ENCODE results near the gene KCNH6.
A peak's percentile ranks its signal among the peaks of the same experiment; 100 is the strongest.

Gene KCNH6

DNA sequence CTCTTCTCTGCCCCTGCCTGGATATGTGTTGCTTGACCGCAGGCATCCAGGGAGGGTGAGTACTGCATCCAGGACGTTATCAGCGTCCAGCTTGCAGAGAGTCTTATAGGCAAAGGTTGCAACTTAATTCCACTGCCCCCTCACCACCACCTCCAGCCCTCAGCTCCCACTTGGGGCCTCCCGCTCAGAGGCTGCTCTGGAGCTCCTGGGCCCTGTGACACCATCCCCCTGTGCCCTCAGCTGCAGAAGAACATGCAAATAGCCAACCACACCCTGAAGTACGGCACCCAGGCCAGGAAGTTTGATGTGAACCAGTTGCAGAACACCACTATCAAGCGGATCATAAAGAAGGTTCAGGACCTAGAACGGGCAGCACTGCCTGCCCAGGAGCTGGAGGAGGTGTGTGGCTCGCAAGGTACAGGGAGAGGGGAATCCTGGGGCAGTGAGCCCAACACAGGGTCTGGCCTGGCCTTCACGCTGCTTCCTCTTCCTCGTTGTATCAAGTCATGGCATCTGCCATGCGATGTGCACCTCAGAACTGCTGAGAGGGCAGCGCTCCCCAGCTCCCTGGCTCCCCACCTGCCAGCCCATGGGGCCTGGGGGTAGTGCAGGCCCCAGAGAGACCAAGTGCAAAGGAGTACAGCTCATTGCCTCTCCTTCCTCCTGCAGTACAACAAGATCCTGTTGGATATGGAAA lies 36.7 kb upstream of the KCNH6 start:
- DNase-seq (ENCODE audit: low read depth) = no peak

- no peak for DNase-seq (ENCODE audit: low read depth)
These were observed 36.2 kb upstream of the KCNH6 start for GRCh38 chr17:63487014-63487339.

GRCh38 chr17:63488851-63489250 lies 34.3 kb upstream of the KCNH6 start:
- DNase-seq (ENCODE audit: low read depth) = no peak

- DNase-seq (ENCODE audit: low read depth) = no peak
These were observed 33.9 kb upstream of the KCNH6 start for GRCh38 chr17:63489291-63489690.

DNA sequence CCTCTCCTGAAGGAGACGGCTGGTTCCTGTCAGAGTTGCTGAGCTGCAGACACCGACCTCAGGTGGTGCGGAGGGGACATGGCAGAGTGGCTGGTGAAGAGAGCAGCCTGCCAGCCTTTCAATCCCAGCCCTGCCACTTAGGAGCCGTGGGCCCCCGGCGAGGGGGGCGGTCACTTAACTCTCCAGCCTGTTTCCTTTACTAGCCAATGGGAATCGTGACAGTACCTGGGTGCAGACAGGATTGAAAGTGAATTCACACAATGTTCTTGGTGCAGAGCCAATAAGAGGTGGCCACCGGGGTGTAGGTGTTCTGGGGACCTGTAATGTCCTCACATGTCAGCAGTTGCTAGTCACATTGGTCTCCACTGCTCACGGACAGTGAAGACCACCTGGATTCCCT lies 32.8 kb upstream of the KCNH6 start:
- DNase-seq (ENCODE audit: low read depth) = no peak

DNA sequence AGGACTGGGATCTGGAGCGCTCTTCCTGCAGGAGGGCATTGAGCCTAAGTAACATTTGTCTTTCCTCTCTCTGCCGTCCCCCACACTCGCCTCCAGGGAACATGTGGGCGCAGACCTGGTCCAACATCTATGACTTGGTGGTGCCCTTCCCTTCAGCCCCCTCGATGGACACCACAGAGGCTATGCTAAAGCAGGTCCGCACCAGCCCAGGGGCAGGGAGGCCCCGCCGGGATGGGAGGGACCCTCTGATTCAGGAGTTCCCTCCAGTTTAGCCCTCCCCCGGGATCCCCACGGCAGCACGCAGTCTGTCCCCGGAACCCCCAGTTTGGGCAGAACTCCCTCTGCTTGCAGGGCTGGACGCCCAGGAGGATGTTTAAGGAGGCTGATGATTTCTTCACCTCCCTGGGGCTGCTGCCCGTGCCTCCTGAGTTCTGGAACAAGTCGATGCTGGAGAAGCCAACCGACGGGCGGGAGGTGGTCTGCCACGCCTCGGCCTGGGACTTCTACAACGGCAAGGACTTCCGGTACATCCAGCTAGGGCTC lies 32.2 kb upstream of the KCNH6 start:
- DNase-seq (ENCODE audit: low read depth) = no peak

- DNase-seq (ENCODE audit: low read depth) = no peak
These were observed 31.7 kb upstream of the KCNH6 start for GRCh38 chr17:63491413-63491812.

GRCh38 chr17:63491977-63492618 lies 31.1 kb upstream of the KCNH6 start:
- DNase-seq (ENCODE audit: low read depth) = no peak

- DNase-seq (ENCODE audit: low read depth) = no peak
These were observed 30.2 kb upstream of the KCNH6 start for GRCh38 chr17:63492940-63493339.

- no peak for DNase-seq (ENCODE audit: low read depth)
These were observed 29.7 kb upstream of the KCNH6 start for GRCh38 chr17:63493411-63493810.

DNA sequence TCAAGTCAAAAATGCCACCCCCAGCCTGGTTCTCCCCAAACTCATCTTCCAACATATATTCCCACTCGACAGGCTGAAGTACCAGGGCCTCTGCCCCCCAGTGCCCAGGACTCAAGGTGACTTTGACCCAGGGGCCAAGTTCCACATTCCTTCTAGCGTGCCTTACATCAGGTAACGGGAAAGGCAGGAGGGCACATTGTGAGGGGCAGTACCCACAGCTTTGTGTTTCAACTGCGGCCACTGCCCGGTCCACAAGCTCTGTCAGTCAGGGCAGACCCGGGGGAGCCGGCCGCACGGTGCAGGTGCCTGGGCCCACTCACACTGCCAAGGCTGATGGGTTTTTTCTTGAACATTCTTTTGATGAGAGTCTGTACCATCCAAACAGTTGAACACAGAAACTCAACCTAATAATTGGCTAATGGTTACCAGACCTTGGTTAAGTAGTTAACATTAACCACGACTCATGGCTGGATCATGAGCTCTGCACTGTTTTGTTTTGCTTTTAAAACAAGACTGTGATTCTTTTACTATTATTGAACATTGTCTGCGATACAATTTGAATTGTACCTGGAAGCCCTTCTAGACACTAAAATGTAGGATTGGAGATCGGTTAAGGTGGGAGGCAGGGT lies 28.7 kb upstream of the KCNH6 start:
- no peak for DNase-seq (ENCODE audit: low read depth)

GRCh38 chr17:63495491-63495890 lies 27.7 kb upstream of the KCNH6 start:
- DNase-seq (ENCODE audit: low read depth) = no peak

- no peak for DNase-seq (ENCODE audit: low read depth)
These were observed 27.0 kb upstream of the KCNH6 start for GRCh38 chr17:63496177-63496576.

DNA sequence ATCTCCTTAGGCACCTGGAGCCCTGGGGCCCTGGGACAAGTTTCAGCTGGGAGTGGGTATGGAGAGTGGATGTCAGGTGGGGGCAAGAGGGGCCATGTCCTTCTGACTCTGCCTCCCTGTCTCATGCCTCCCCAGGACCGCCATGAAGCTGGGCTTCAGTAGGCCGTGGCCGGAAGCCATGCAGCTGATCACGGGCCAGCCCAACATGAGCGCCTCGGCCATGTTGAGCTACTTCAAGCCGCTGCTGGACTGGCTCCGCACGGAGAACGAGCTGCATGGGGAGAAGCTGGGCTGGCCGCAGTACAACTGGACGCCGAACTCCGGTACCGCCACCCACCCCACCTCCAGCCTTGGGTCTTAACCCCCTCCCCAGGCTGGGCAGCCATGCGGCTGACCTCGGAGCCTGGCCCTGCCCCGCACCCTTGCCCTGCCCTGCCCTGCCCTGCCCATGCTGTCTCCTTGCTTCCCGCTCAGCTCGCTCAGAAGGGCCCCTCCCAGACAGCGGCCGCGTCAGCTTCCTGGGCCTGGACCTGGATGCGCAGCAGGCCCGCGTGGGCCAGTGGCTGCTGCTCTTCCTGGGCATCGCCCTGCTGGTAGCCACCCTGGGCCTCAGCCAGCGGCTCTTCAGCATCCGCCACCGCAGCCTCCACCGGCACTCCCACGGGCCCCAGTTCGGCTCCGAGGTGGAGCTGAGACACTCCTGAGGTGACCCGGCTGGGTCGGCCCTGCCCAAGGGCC lies 26.3 kb upstream of the KCNH6 start:
- DNase-seq (ENCODE audit: low read depth) = no peak

DNA sequence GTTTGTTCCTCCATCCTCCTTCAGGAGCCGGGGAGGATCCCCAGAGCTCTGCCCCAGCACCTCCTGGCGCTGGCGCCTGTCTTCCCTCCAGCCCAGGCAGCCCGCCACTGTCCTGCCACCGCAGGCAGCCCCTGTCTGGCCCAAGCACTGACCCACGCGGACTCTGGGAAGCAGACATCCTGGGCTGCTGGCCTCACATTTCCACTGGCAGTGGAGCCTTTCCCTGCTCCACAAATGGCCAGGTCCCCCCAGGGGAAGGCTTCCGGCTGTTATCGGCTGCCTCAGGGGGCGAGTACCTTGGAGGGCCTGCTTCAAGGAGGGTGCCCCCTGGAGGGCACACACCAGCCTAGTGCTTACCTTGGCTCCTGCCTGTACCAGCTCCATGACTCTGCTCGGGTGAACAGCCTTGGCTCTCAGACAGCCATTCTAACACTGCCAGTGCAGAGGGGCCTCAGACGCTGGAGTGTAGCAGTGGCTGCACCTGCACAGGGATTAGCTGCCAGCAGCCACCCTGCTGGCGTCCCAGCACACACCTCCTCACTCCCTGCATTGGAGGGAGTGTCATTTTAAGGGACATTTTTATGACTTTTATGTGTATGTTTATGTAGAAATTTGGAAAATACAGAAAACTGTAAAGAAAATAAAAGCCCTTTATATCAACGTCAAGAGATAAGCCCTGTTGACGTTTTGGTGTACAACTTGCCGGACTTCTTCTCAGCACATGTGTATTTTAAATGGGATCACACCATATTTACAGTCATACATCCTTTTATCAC lies 25.3 kb upstream of the KCNH6 start:
- peak; percentile 10 for DNase-seq (ENCODE audit: low read depth)

DNA sequence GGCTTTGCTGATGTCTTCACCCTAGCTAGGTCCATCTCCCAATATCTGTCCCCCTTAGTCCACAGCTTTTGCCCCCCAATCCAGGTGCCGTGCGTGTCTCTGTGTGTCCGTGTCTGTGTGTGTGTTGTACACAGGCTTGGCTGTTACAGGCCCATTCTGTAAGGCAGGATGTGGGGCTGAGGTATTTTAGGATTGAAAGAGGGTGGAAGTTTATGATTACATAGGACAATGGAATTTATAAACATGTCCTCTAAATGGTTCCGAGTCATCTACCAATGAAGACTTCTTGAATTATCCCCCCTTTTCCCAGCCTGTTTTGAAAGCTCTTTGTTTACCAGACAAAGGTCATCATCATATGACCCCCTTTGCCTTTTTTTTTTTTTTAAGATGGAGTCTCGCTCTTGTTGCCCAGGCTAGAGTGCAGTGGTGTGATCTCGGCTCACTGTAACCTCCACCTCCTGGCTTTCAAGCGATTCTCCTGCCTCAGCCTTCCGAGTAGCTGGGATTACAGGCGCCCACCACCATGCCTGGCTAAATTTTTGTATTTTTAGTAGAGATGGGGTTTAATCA lies 24.4 kb upstream of the KCNH6 start:
- DNase-seq (ENCODE audit: low read depth) = peak; percentile 87

GRCh38 chr17:63500543-63501390 lies 22.4 kb upstream of the KCNH6 start:
- DNase-seq (ENCODE audit: low read depth) = no peak

DNA sequence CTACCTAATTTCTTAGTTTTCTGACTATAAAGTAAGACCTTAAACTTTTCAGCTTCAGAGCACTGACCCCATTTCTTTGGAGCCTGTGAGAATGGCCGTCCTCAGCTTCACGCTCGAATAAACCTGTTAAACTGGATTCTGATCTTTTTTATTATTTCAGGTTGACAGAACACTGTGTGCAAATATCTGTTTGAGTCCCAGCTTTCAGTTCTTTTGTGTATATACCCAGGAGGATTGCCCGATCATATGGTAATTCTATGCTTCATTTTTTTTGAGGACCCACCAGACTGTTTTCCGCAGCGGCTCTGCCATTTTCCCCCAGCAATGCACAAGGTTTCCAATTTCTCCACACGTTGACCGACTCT lies 19.8 kb upstream of the KCNH6 start:
- DNase-seq (ENCODE audit: low read depth) = no peak

DNA sequence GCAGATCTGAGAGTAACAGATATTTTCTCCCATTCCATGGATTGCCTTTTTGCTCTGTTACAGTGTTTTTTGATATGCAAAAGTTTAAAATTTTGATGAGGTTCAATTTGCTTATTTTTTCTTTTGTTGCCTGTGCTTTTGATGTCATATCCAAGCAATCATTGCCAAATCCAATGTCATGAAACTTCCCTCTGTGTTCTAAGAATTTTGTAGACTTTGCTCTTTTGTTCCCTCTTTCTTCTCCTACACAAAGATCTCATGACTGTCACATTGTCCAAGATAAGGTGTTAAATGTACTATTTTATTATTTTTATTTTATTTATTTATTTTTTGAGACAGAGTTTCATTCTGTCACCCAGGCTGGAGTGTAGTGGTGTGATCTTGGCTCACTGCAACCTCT lies 18.9 kb upstream of the KCNH6 start:
- DNase-seq (ENCODE audit: low read depth) = no peak

GRCh38 chr17:63505341-63505740 lies 17.8 kb upstream of the KCNH6 start:
- DNase-seq (ENCODE audit: low read depth) = no peak

- no peak for DNase-seq (ENCODE audit: low read depth)
These were observed 16.5 kb upstream of the KCNH6 start for GRCh38 chr17:63506627-63507026.

Data from EH (cell line).